Transverse colon (tissue), 3 donors: ENCODE data around the gene KIAA0408.

Source experiments
- POLR2A ChIP-seq: fragments of 450-650 bp; IDR thresholded peaks from one replicate; pipeline ENCODE4 v1.6.1; 2016; ENCODE audit warnings: antibody characterized with exemption, mild to moderate bottlenecking, moderate library complexity
- POLR2AphosphoS5 ChIP-seq, 3 donors: sonication (generic); formaldehyde crosslinking; IDR thresholded peaks; one replicate each; pipeline ENCODE4 v1.6.1; 2016; ENCODE audit warnings: antibody characterized with exemption in 3 of 3

DNA sequence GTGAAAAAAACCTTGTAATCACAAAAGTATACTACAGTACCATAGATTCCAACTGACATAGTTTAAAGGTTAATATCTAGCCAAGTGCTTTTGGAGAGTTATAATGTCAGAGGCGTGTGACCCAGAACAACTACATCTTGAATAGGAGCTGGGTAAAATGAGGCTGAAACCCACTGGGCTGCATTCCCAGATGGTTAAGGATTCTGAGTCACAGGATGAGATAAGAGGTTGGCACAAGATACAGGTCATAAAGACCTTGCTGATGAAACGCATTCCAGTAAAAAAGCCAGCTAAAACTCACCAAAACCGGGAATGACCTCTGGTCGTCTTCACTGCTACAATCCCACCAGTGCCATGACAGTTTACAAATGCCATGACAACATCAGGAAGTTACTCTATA is 22.4 kb upstream of the KIAA0408 start:
- TF ChIP-seq POLR2AphosphoS5 (IDR thresholded peaks at IDR 0.05): no peak
- no peak for TF ChIP-seq POLR2A
